Neural cell (in vitro differentiated cells): ENCODE measurements around the gene TTC29. TPM values are rescaled to one million over a fixed set of nuclear protein-coding genes. Genes with fewer than 3 reads are reported as not detected.
"Not testable (repeated sequence)": the region's sequence is repeated elsewhere in the genome, so short reads cannot be mapped to it uniquely, and the experiment has no call there.

ENCODE experiments used
- H2AFZ ChIP-seq: fragments of 200-600, 300-800 bp; sonication (generic), shearing (Covaris generic); 2 replicates; pipeline ENCODE4 v1.6.0; 2014; ENCODE audit warnings: low read depth, mild to moderate bottlenecking, antibody characterized with exemption, low read length, moderate library complexity
- H3F3A ChIP-seq: fragments of 200-600 bp; shearing (Covaris generic); 2 replicates; pipeline ENCODE4 v1.6.1; 2016; ENCODE audit warnings: mild to moderate bottlenecking, moderate library complexity, mixed read lengths, antibody characterized with exemption, low read length; ENCODE audit not compliant: insufficient read depth, poor library complexity, severe bottlenecking
- H3K27ac ChIP-seq: fragments of 200-600, 300-800 bp; sonication (generic), shearing (Covaris generic); 2 replicates; pipeline ENCODE4 v1.5.1; 2014; ENCODE audit warnings: mild to moderate bottlenecking, low read length, moderate library complexity
- H3K27me3 ChIP-seq: fragments of 300-800, 200-600 bp; sonication (generic), shearing (Covaris generic); 2 replicates; pipeline ENCODE4 v1.6.0; 2014; ENCODE audit warnings: mild to moderate bottlenecking, low read depth, low read length, moderate library complexity; ENCODE audit not compliant: insufficient read depth
- H3K36me3 ChIP-seq: fragments of 300-800, 200-600 bp; sonication (generic), shearing (Covaris generic); 2 replicates; pipeline ENCODE4 v1.5.1; 2014; ENCODE audit warnings: mild to moderate bottlenecking, antibody characterized with exemption, low read length, moderate library complexity; ENCODE audit not compliant: insufficient read depth
- H3K4me2 ChIP-seq: fragments of 300-800, 200-600 bp; sonication (generic), shearing (Covaris generic); 2 replicates; pipeline ENCODE4 v1.6.0; 2014; ENCODE audit warnings: mild to moderate bottlenecking, low read length
- H3K4me3 ChIP-seq: fragments of 300-800, 200-600 bp; sonication (generic), shearing (Covaris generic); 2 replicates; pipeline ENCODE4 v1.5.1; 2014; ENCODE audit warnings: mild to moderate bottlenecking, low read length, moderate library complexity
- H3K79me2 ChIP-seq: fragments of 200-600 bp; shearing (Covaris generic); replicated peaks from 2 replicates; pipeline ENCODE4 v1.6.0; 2014; ENCODE audit warnings: mild to moderate bottlenecking, low read length, moderate library complexity; ENCODE audit not compliant: insufficient read depth
- H3K9ac ChIP-seq: fragments of 300-800, 200-600 bp; sonication (generic), shearing (Covaris generic); 2 replicates; pipeline ENCODE4 v1.6.1; 2016; ENCODE audit warnings: mild to moderate bottlenecking, low read length, mixed read lengths
- H3K9me2 ChIP-seq: fragments of 200-600 bp; shearing (Covaris generic); 2 replicates; pipeline ENCODE4 v1.6.1; 2016; ENCODE audit warnings: mild to moderate bottlenecking, low read length, mixed read lengths; ENCODE audit not compliant: insufficient read depth
- H3K9me3 ChIP-seq: fragments of 200-600, 300-800 bp; sonication (generic), shearing (Covaris generic); 2 replicates; pipeline ENCODE4 v1.6.1; 2016; ENCODE audit warnings: mild to moderate bottlenecking, mixed run types, low read length, moderate library complexity, mixed read lengths
- H4K20me1 ChIP-seq: fragments of 200-600 bp; shearing (Covaris generic); 2 replicates; pipeline ENCODE4 v1.6.1; 2016; ENCODE audit warnings: mild to moderate bottlenecking, mixed run types; ENCODE audit not compliant: insufficient read depth
- EP300 ChIP-seq: fragments of 450-650 bp; conservative IDR thresholded peaks from 2 replicates; pipeline ENCODE4 v1.6.1; 2014; ENCODE audit warnings: antibody characterized with exemption, mild to moderate bottlenecking, moderate library complexity; ENCODE audit not compliant: poor library complexity, severe bottlenecking
- EZH2 ChIP-seq: fragments of 200-600, 300-800 bp; shearing (Covaris generic), sonication (generic); IDR thresholded peaks from 2 replicates; pipeline ENCODE4 v1.6.1; 2014; ENCODE audit warnings: antibody characterized with exemption, low read length, borderline replicate concordance, mild to moderate bottlenecking; ENCODE audit not compliant: insufficient read depth, poor library complexity, severe bottlenecking
- MXI1 ChIP-seq: fragments of 450-650 bp; conservative IDR thresholded peaks from 2 replicates; pipeline ENCODE4 v1.6.1; 2014; ENCODE audit warnings: antibody characterized with exemption, mild to moderate bottlenecking; ENCODE audit not compliant: poor library complexity, severe bottlenecking
- POLR2AphosphoS5 ChIP-seq: IDR thresholded peaks from 2 replicates; pipeline ENCODE4 v1.6.1; 2012
- RAD21 ChIP-seq: fragments of 450-650 bp; conservative IDR thresholded peaks from 2 replicates; pipeline ENCODE4 v1.6.1; 2014; ENCODE audit warnings: antibody characterized with exemption, mild to moderate bottlenecking, moderate library complexity
- SMC3 ChIP-seq: fragments of 450-650 bp; conservative IDR thresholded peaks from 2 replicates; pipeline ENCODE4 v1.6.1; 2014; ENCODE audit warnings: antibody characterized with exemption, mild to moderate bottlenecking, moderate library complexity; ENCODE audit not compliant: poor library complexity
- TAF1 ChIP-seq: IDR thresholded peaks from 2 replicates; pipeline ENCODE4 v1.6.1; 2012; ENCODE audit warnings: low read depth
- polyA plus RNA-seq: library from polyadenylated mRNA; depleted of rRNA; stranded (reverse); fragments of >200 nt; gene quantifications from 2 replicates; pipeline ENCODE4 v1.2.3, GENCODE V29; 2014
- TF ChIP-seq, protein P1 (sequence below): IDR thresholded peaks from 2 replicates; pipeline ENCODE4 v1.6.1; 2012; ENCODE audit warnings: borderline replicate concordance
- TF ChIP-seq, protein P2 (sequence below): fragments of 450-650 bp; IDR thresholded peaks from 2 replicates; pipeline ENCODE4 v1.5.1; 2014; ENCODE audit warnings: antibody characterized with exemption, mild to moderate bottlenecking, moderate library complexity; ENCODE audit not compliant: poor library complexity, severe bottlenecking

TTC29 gene
- polyA plus RNA-seq, 1 donor from 2014 or later, result not detected

GRCh38 chr4:146742416-146742815 is 203.2 kb downstream of the TTC29 start:
- Histone ChIP-seq H3K4me3 (no peak overlapping the region), H3K9ac (no peak overlapping the region), H3F3A (no peaks in the 10 kb centered on the region), H3K4me2 (no peak overlapping the region), H4K20me1 (no peaks in the 10 kb centered on the region), H3K9me3 (no peaks in the 10 kb centered on the region), H3K79me2 (no peaks in the 10 kb centered on the region), H3K27me3 (no peaks in the 10 kb centered on the region), H2AFZ (no peak overlapping the region), H3K27ac (no peak overlapping the region), H3K9me2 (no peaks in the 10 kb centered on the region), H3K36me3 (no peaks in the 10 kb centered on the region)
- TF ChIP-seq, protein P1, sequence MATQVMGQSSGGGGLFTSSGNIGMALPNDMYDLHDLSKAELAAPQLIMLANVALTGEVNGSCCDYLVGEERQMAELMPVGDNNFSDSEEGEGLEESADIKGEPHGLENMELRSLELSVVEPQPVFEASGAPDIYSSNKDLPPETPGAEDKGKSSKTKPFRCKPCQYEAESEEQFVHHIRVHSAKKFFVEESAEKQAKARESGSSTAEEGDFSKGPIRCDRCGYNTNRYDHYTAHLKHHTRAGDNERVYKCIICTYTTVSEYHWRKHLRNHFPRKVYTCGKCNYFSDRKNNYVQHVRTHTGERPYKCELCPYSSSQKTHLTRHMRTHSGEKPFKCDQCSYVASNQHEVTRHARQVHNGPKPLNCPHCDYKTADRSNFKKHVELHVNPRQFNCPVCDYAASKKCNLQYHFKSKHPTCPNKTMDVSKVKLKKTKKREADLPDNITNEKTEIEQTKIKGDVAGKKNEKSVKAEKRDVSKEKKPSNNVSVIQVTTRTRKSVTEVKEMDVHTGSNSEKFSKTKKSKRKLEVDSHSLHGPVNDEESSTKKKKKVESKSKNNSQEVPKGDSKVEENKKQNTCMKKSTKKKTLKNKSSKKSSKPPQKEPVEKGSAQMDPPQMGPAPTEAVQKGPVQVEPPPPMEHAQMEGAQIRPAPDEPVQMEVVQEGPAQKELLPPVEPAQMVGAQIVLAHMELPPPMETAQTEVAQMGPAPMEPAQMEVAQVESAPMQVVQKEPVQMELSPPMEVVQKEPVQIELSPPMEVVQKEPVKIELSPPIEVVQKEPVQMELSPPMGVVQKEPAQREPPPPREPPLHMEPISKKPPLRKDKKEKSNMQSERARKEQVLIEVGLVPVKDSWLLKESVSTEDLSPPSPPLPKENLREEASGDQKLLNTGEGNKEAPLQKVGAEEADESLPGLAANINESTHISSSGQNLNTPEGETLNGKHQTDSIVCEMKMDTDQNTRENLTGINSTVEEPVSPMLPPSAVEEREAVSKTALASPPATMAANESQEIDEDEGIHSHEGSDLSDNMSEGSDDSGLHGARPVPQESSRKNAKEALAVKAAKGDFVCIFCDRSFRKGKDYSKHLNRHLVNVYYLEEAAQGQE, result no peak
- TF ChIP-seq SMC3 (no peak), MXI1 (no peak), RAD21 (no peak), POLR2AphosphoS5 (no peak), EZH2 (no peak), TAF1 (no peak), EP300 (no peak)
- TF ChIP-seq, protein P2, sequence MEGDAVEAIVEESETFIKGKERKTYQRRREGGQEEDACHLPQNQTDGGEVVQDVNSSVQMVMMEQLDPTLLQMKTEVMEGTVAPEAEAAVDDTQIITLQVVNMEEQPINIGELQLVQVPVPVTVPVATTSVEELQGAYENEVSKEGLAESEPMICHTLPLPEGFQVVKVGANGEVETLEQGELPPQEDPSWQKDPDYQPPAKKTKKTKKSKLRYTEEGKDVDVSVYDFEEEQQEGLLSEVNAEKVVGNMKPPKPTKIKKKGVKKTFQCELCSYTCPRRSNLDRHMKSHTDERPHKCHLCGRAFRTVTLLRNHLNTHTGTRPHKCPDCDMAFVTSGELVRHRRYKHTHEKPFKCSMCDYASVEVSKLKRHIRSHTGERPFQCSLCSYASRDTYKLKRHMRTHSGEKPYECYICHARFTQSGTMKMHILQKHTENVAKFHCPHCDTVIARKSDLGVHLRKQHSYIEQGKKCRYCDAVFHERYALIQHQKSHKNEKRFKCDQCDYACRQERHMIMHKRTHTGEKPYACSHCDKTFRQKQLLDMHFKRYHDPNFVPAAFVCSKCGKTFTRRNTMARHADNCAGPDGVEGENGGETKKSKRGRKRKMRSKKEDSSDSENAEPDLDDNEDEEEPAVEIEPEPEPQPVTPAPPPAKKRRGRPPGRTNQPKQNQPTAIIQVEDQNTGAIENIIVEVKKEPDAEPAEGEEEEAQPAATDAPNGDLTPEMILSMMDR, result no peak

DNA sequence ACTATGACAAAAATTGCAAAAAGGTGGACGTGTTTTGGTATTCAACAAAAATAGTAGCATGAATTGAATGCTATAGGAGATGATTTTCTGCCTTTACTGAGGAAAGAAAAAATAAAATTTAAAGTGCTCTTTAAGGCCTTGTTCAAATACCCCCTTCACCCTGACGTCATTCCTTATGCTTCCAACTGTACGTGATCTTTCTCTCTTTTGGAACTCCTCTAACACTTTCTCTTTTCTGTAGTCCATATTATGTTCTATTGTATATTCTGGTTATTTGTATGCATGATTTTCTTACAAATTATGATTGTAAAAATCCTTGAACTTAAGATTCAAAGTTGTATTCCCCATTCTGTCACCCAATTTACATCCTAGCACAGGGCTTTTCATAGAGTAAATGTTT is 206.5 kb downstream of the TTC29 start:
- Histone ChIP-seq H3K79me2 (no peaks in the 10 kb centered on the region), H3K4me3 (no peak overlapping the region), H3K9me3 (no peaks in the 10 kb centered on the region), H3K27ac (no peak overlapping the region), H3K27me3 (no peaks in the 10 kb centered on the region), H3K9ac (no peak overlapping the region), H4K20me1 (no peaks in the 10 kb centered on the region), H3K36me3 (no peaks in the 10 kb centered on the region), H3K9me2 (no peaks in the 10 kb centered on the region), H3F3A (no peaks in the 10 kb centered on the region), H2AFZ (no peak overlapping the region), H3K4me2 (no peak overlapping the region)
- TF ChIP-seq, protein P1, result no peak
- no peak for TF ChIP-seq EP300
- TF ChIP-seq TAF1, result no peak
- no peak for TF ChIP-seq SMC3
- no peak for TF ChIP-seq POLR2AphosphoS5
- TF ChIP-seq, protein P2, result no peak
- no peak for TF ChIP-seq RAD21
- no peak for TF ChIP-seq MXI1
- no peak for TF ChIP-seq EZH2

- not testable (repeated sequence) for H4K20me1 ChIP-seq, H3K9me3 ChIP-seq, H3F3A ChIP-seq, H3K79me2 ChIP-seq, H2AFZ ChIP-seq, H3K9me2 ChIP-seq, H3K27me3 ChIP-seq, H3K9ac ChIP-seq, H3K4me3 ChIP-seq, H3K4me2 ChIP-seq, H3K27ac ChIP-seq, H3K36me3 ChIP-seq
Observed at GRCh38 chr4:146723519-146723918, 222.1 kb downstream of the TTC29 start.
